BE2C (cell line): ENCODE results near the gene S100A9.

Experiments
- DNase-seq: peaks from one replicate; pipeline ENCODE4 v3.0.0-alpha.2; 2020
- H3K27me3 ChIP-seq: fragments of 250-450 bp; sonication (Bioruptor Pico); 2 replicates; pipeline ENCODE4 v1.5.1; 2020; ENCODE audit warnings: mild to moderate bottlenecking
- H3K36me3 ChIP-seq: fragments of 250-450 bp; sonication (Bioruptor Pico); 2 replicates; pipeline ENCODE4 v1.5.1; 2020; ENCODE audit warnings: mild to moderate bottlenecking
- H3K4me1 ChIP-seq: fragments of 250-450 bp; sonication (Bioruptor Pico); 2 replicates; pipeline ENCODE4 v1.5.1; 2020
- H3K4me3 ChIP-seq: 2 replicates; pipeline ENCODE4 v1.5.1; 2011; ENCODE audit warnings: low read depth, low read length
- H3K9me3 ChIP-seq: fragments of 250-450 bp; sonication (Bioruptor Pico); 2 replicates; pipeline ENCODE4 v1.5.1; 2020
- TF ChIP-seq, protein P1 (sequence below): IDR thresholded peaks from 2 replicates; pipeline ENCODE4 v1.5.1; 2012; ENCODE audit warnings: mild to moderate bottlenecking, low read depth, low read length

S100A9 gene

DNA sequence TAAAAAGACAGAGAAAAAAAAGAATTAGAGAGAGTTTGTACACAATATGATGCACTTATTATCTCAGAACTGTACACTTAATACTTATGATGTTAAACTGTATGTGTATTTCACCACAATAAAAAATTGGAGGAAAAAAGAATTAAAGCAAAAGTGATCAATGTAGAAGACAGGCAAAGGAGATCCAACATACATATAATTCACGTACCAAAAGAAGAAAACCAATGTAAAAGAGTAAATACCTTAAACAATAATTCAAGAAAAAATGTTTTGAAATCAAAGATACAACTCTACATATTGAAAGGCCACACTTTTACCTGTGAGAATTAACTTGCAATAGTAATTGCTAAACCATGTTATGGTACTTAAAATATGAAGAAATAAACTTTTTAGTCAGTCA is 35.1 kb upstream of the S100A9 start:
- Histone ChIP-seq H3K36me3 (no peaks in the 10 kb centered on the region), H3K9me3 (no peaks in the 10 kb centered on the region)
- no peak for DNase-seq

DNA sequence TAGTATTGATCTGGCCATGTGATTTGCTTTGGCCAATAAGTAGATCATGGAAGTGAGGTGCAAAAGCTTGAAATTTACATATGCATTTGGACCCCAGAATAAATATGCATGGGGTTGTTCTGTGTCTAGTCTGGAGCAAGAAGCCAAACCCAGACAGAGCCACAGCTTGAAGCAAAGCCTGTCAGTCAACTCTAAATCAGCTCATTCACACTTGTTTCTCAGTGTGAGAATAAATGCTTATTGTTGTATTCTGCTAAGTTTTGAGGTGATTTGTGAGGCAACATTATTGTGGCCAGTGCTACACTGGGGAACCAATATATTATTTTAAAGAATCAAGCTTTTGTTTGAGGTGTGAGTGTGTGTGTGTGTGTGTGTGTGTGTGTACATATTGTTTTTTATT is 32.7 kb upstream of the S100A9 start:
- Histone ChIP-seq H3K27me3 (no peaks in the 10 kb centered on the region), H3K4me1 (no peaks in the 10 kb centered on the region), H3K4me3 (no peak overlapping the region), H3K36me3 (no peaks in the 10 kb centered on the region), H3K9me3 (no peaks in the 10 kb centered on the region; the same call in 1 of the 2 replicates)
- TF ChIP-seq, protein P1, sequence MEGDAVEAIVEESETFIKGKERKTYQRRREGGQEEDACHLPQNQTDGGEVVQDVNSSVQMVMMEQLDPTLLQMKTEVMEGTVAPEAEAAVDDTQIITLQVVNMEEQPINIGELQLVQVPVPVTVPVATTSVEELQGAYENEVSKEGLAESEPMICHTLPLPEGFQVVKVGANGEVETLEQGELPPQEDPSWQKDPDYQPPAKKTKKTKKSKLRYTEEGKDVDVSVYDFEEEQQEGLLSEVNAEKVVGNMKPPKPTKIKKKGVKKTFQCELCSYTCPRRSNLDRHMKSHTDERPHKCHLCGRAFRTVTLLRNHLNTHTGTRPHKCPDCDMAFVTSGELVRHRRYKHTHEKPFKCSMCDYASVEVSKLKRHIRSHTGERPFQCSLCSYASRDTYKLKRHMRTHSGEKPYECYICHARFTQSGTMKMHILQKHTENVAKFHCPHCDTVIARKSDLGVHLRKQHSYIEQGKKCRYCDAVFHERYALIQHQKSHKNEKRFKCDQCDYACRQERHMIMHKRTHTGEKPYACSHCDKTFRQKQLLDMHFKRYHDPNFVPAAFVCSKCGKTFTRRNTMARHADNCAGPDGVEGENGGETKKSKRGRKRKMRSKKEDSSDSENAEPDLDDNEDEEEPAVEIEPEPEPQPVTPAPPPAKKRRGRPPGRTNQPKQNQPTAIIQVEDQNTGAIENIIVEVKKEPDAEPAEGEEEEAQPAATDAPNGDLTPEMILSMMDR = no peak
- DNase-seq = no peak

More for the DNA sequence above, 35.1 kb upstream of the S100A9 start:
- TF ChIP-seq, protein P1 = no peak
- Histone ChIP-seq H3K4me3 (no peak overlapping the region), H3K27me3 (no peaks in the 10 kb centered on the region), H3K4me1 (no peaks in the 10 kb centered on the region)

DNA sequence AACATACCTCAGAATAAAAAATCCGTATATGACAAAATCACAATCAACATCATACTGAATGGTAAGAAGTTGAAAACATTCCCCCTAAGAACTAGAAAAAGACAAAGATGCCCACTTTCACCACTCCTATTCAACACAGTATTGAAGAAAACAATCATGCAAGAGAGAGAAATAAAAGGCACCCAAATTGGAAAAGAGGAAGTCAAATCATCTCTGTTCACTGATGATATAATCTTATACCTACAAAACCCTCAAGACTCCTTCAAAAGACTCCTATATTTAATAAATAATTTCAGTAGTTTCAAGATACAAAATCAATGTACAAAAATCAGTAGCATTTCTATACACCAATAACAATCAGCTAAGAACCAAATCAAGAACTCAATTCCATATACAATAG is 23.8 kb upstream of the S100A9 start:
- no peak overlapping the region for H3K4me3 ChIP-seq
- no peaks in the 10 kb centered on the region for H3K9me3 ChIP-seq
- TF ChIP-seq, protein P1 = no peak
- H3K27me3 ChIP-seq = peaks cover 12% of the 10 kb centered on the region; the same call in 1 of the 2 replicates
- no peaks in the 10 kb centered on the region for H3K4me1 ChIP-seq
- H3K36me3 ChIP-seq = no peaks in the 10 kb centered on the region
- no peak for DNase-seq

DNA sequence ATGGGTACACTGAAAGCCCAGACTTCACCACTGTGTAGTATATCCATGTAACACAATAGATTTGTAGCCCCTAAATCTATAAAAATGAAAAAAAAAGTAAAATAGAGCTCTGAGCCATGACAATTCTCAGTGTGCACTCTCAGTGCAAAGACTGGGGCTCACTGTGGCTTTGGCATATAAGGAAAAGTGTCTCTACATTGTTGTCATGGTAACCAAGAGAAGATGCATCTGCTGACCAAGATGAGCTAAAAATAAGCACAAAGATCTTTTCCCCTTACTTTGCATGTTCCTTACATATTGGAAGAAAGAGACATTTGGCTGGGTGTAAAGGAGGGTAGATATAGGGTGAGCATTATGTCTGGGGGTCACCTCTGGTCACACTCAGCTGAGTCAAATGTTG is 21.0 kb upstream of the S100A9 start:
- no peak for DNase-seq
- no peaks in the 10 kb centered on the region for H3K9me3 ChIP-seq
- TF ChIP-seq, protein P1 = no peak
- H3K27me3 ChIP-seq = peaks cover 22% of the 10 kb centered on the region
- no peaks in the 10 kb centered on the region for H3K36me3 ChIP-seq
- no peak overlapping the region for H3K4me3 ChIP-seq
- H3K4me1 ChIP-seq = no peaks in the 10 kb centered on the region

DNA sequence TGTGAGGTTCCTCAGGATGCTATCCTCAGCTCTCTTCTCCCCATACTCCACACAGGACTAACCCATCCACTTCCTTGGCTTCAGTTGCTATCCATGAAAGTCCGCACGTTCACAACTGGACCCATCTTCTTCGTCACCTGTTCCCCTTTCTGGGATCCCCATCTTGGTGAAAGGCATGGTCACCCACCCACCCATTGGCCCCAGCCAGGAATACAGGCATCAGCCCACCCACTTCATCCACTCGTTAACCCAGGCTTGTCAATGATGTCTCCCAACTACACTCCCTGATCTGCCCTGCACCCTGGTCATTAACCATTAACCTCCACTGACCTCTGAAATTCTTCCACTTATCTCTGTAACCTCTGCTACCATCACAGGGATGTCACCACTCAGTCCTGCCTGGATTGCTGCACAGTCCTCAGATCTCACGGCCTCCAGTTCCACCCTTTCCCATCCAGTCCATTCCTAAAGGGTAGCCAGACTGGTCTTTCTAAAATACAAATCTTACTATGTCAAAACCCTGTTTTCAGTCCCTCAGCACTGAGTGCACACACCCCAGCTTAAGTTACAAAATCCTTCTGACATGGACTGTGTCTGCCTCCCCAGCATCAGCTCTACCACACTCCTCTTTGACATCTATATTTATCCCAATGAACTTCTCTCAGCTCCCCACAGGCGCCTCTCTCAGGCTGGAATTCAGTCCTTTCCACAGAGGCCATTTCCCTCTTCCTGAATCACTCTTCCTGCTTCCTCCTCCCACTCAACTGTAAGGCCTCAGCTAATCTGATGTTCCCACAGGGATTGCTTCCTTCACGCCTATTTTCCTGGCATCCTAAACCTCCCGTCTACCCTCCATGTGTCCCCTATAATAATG is 19.4 kb upstream of the S100A9 start:
- Histone ChIP-seq H3K27me3 (peaks cover 31% of the 10 kb centered on the region), H3K4me3 (no peak overlapping the region)

More for the DNA sequence above, 19.4 kb upstream of the S100A9 start:
- H3K36me3 ChIP-seq = no peaks in the 10 kb centered on the region
- no peaks in the 10 kb centered on the region for H3K9me3 ChIP-seq
- TF ChIP-seq, protein P1 = no peak
- H3K4me1 ChIP-seq = no peaks in the 10 kb centered on the region
- no peak for DNase-seq
